Stimulated activated naive CD8-positive, alpha-beta T cell treated with anti-CD3 and anti-CD28 coated beads, Interleukin-15, Interleukin-2, amounts not matched to agents 100 ng/mL and 50 ng/mL, for 24 hours (primary cell): Measurements from ENCODE around the gene SECISBP2L.
A peak's percentile ranks its signal among the peaks of the same experiment; 100 is the strongest.
"Not testable (repeated sequence)": the region's sequence is repeated elsewhere in the genome, so short reads cannot be mapped to it uniquely, and the experiment has no call there.

Experiments used
- H3K27ac Mint-ChIP-seq: one replicate; pipeline ENCODE4 v1.8.0; 2021; ENCODE audit warnings: mild to moderate bottlenecking, mixed read lengths
- H3K27me3 Mint-ChIP-seq: one replicate; pipeline ENCODE4 v1.8.0; 2021; ENCODE audit warnings: mixed read lengths
- H3K36me3 Mint-ChIP-seq: one replicate; pipeline ENCODE4 v1.8.0; 2021; ENCODE audit warnings: low read depth, mixed read lengths
- H3K4me1 Mint-ChIP-seq: one replicate; pipeline ENCODE4 v1.8.0; 2021; ENCODE audit warnings: low read depth, mixed read lengths
- H3K4me3 Mint-ChIP-seq: one replicate; pipeline ENCODE4 v1.8.0; 2021; ENCODE audit warnings: mild to moderate bottlenecking, mixed read lengths
- H3K9me3 Mint-ChIP-seq: one replicate; pipeline ENCODE4 v1.8.0; 2021; ENCODE audit warnings: mixed read lengths

SECISBP2L gene

GRCh38 chr15:48987142-48987541 is 59.1 kb downstream of the SECISBP2L start:
- H3K27ac Mint-ChIP-seq = no peak overlapping the region

GRCh38 chr15:48986240-48986639 is 60.0 kb downstream of the SECISBP2L start:
- Mint-ChIP-seq H3K9me3 (peaks cover 4% of the 10 kb centered on the region), H3K27ac (no peak overlapping the region), H3K36me3 (peaks cover 8% of the 10 kb centered on the region), H3K4me3 (no peak overlapping the region), H3K27me3 (peaks cover 10% of the 10 kb centered on the region), H3K4me1 (no peaks in the 10 kb centered on the region)

More at GRCh38 chr15:48987142-48987541, 59.1 kb downstream of the SECISBP2L start:
- Mint-ChIP-seq H3K9me3 (peaks cover 4% of the 10 kb centered on the region), H3K4me3 (no peak overlapping the region), H3K27me3 (peaks cover 4% of the 10 kb centered on the region), H3K36me3 (peaks cover 16% of the 10 kb centered on the region), H3K4me1 (no peaks in the 10 kb centered on the region)

- Mint-ChIP-seq H3K9me3 (peaks cover 4% of the 10 kb centered on the region), H3K27me3 (peaks cover 10% of the 10 kb centered on the region), H3K4me1 (no peaks in the 10 kb centered on the region), H3K27ac (no peak overlapping the region), H3K4me3 (no peak overlapping the region), H3K36me3 (peaks cover 4% of the 10 kb centered on the region)
Measured at GRCh38 chr15:48985516-48985915, 60.7 kb downstream of the SECISBP2L start.

- H3K4me1 Mint-ChIP-seq = no peaks in the 10 kb centered on the region
- H3K4me3 Mint-ChIP-seq = no peak overlapping the region
- H3K27ac Mint-ChIP-seq = no peak overlapping the region
- H3K27me3 Mint-ChIP-seq = peaks cover 12% of the 10 kb centered on the region
- no peaks in the 10 kb centered on the region for H3K36me3 Mint-ChIP-seq
- peaks cover 4% of the 10 kb centered on the region for H3K9me3 Mint-ChIP-seq
Measured at GRCh38 chr15:48984811-48985352, 61.4 kb downstream of the SECISBP2L start.

- Mint-ChIP-seq H3K36me3 (no peaks in the 10 kb centered on the region), H3K4me1 (no peaks in the 10 kb centered on the region), H3K27me3 (peaks cover 17% of the 10 kb centered on the region), H3K4me3 (no peak overlapping the region), H3K9me3 (peaks cover 4% of the 10 kb centered on the region), H3K27ac (peak overlapping the region; percentile 38)
Measured at GRCh38 chr15:48984021-48984710, 62.1 kb downstream of the SECISBP2L start.

- Mint-ChIP-seq H3K9me3 (peaks cover 4% of the 10 kb centered on the region), H3K36me3 (no peaks in the 10 kb centered on the region), H3K27me3 (peaks cover 21% of the 10 kb centered on the region), H3K27ac (no peak overlapping the region), H3K4me3 (no peak overlapping the region), H3K4me1 (no peaks in the 10 kb centered on the region)
Measured at GRCh38 chr15:48983300-48983699, 62.9 kb downstream of the SECISBP2L start.

- Mint-ChIP-seq H3K4me1 (no peaks in the 10 kb centered on the region), H3K4me3 (no peak overlapping the region), H3K9me3 (peaks cover 4% of the 10 kb centered on the region), H3K27ac (no peak overlapping the region), H3K36me3 (no peaks in the 10 kb centered on the region), H3K27me3 (peaks cover 25% of the 10 kb centered on the region)
Measured at GRCh38 chr15:48981941-48982340, 64.3 kb downstream of the SECISBP2L start.

- no peak overlapping the region for H3K4me3 Mint-ChIP-seq
- no peaks in the 10 kb centered on the region for H3K9me3 Mint-ChIP-seq
- no peaks in the 10 kb centered on the region for H3K36me3 Mint-ChIP-seq
- peaks cover 30% of the 10 kb centered on the region for H3K27me3 Mint-ChIP-seq
- no peak overlapping the region for H3K27ac Mint-ChIP-seq
- peaks cover 10% of the 10 kb centered on the region for H3K4me1 Mint-ChIP-seq
Measured at GRCh38 chr15:48978638-48979037, 67.6 kb downstream of the SECISBP2L start.

- Mint-ChIP-seq H3K4me1 (peaks cover 10% of the 10 kb centered on the region), H3K36me3 (no peaks in the 10 kb centered on the region), H3K4me3 (peak overlapping the region; percentile 51), H3K27me3 (peaks cover 26% of the 10 kb centered on the region), H3K9me3 (no peaks in the 10 kb centered on the region), H3K27ac (no peak overlapping the region)
Measured at GRCh38 chr15:48976444-48977088, 69.7 kb downstream of the SECISBP2L start.

- H3K36me3 Mint-ChIP-seq = no peaks in the 10 kb centered on the region
- peaks cover 28% of the 10 kb centered on the region for H3K27me3 Mint-ChIP-seq
- H3K27ac Mint-ChIP-seq = no peak overlapping the region
- H3K4me3 Mint-ChIP-seq = peak overlapping the region; percentile 54
- H3K9me3 Mint-ChIP-seq = no peaks in the 10 kb centered on the region
- H3K4me1 Mint-ChIP-seq = peaks cover 11% of the 10 kb centered on the region
Measured at GRCh38 chr15:48975472-48976419, 70.5 kb downstream of the SECISBP2L start.

GRCh38 chr15:48974882-48975281 is 71.4 kb downstream of the SECISBP2L start:
- H3K36me3 Mint-ChIP-seq = no peaks in the 10 kb centered on the region
- peaks cover 16% of the 10 kb centered on the region for H3K4me1 Mint-ChIP-seq
- peak overlapping the region; percentile 22 for H3K27ac Mint-ChIP-seq
- H3K27me3 Mint-ChIP-seq = peaks cover 31% of the 10 kb centered on the region
- H3K9me3 Mint-ChIP-seq = no peaks in the 10 kb centered on the region
- peak overlapping the region; percentile 54 for H3K4me3 Mint-ChIP-seq

- H3K4me1 Mint-ChIP-seq = peaks cover 16% of the 10 kb centered on the region
- H3K27ac Mint-ChIP-seq = no peak overlapping the region
Measured at GRCh38 chr15:48972750-48973503, 73.3 kb downstream of the SECISBP2L start.

GRCh38 chr15:48970926-48971325 is 75.3 kb downstream of the SECISBP2L start:
- H3K36me3 Mint-ChIP-seq, H3K9me3 Mint-ChIP-seq, H3K27ac Mint-ChIP-seq, H3K4me3 Mint-ChIP-seq: not testable (repeated sequence)
- peaks cover 34% of the 10 kb centered on the region for H3K4me1 Mint-ChIP-seq
- peaks cover 21% of the 10 kb centered on the region for H3K27me3 Mint-ChIP-seq

More at GRCh38 chr15:48972750-48973503, 73.3 kb downstream of the SECISBP2L start:
- Mint-ChIP-seq H3K4me3 (no peak overlapping the region), H3K36me3 (no peaks in the 10 kb centered on the region), H3K27me3 (peaks cover 22% of the 10 kb centered on the region), H3K9me3 (no peaks in the 10 kb centered on the region)

- H3K4me3 Mint-ChIP-seq = no peak overlapping the region
- no peak overlapping the region for H3K27ac Mint-ChIP-seq
- H3K9me3 Mint-ChIP-seq = peaks cover 3% of the 10 kb centered on the region
- peaks cover 28% of the 10 kb centered on the region for H3K27me3 Mint-ChIP-seq
- H3K36me3 Mint-ChIP-seq = no peaks in the 10 kb centered on the region
- H3K4me1 Mint-ChIP-seq = peaks cover 52% of the 10 kb centered on the region
Measured at GRCh38 chr15:48968066-48968465, 78.2 kb downstream of the SECISBP2L start.
